A673 (cell line): ENCODE measurements around the gene EMP1. TPM values are rescaled to one million over a fixed set of nuclear protein-coding genes. Genes with fewer than 3 reads are reported as not detected.

ENCODE experiments used
- BruUV-seq: library from RNA; stranded (reverse); fragments of 400-500 nt; replicated peaks from 2 replicates; lab custom pipeline; 2021; lab: Mats Ljungman, UMichigan
- CTCF ChIA-PET: fragments of 300-600 bp; sonication (Branson Sonifier 250); formaldehyde crosslinking; loops from one replicate; lab custom pipeline; 2022; ENCODE audit warnings: antibody characterized with exemption; lab: Charles Lee
- POLR2A ChIA-PET: fragments of 300-600 bp; sonication (Branson Sonifier 250); formaldehyde crosslinking; loops from one replicate; lab custom pipeline; 2022; ENCODE audit warnings: antibody characterized with exemption; ENCODE audit not compliant: low non-redundant PET; lab: Charles Lee
- DNase-seq: peaks from one replicate; pipeline ENCODE4 v3.0.0-alpha.2; 2015; ENCODE audit warnings: low spot score
- H3K27ac ChIP-seq: fragments of 200-600 bp; sonication (generic); 2 replicates; pipeline ENCODE4 v1.5.1; 2016; ENCODE audit warnings: mixed run types, low read depth, mild to moderate bottlenecking, mixed read lengths, antibody characterized with exemption, low read length; ENCODE audit not compliant: poor library complexity, severe bottlenecking
- H3K27me3 ChIP-seq: fragments of 200-600 bp; sonication (generic); replicated peaks from 2 replicates; pipeline ENCODE4 v1.6.1; 2017; ENCODE audit warnings: mixed run types, low read depth, mild to moderate bottlenecking, mixed read lengths, antibody characterized with exemption, low read length; ENCODE audit not compliant: insufficient read depth, poor library complexity
- H3K36me3 ChIP-seq: fragments of 200-600 bp; sonication (generic); 2 replicates; pipeline ENCODE4 v1.6.1; 2016; ENCODE audit warnings: mixed run types, mild to moderate bottlenecking, mixed read lengths, antibody characterized with exemption, low read length; ENCODE audit not compliant: insufficient read depth, poor library complexity, severe bottlenecking
- H3K4me1 ChIP-seq: fragments of 200-600 bp; sonication (generic); 2 replicates; pipeline ENCODE4 v1.6.1; 2017; ENCODE audit warnings: mixed run types, mild to moderate bottlenecking, mixed read lengths, antibody characterized with exemption, low read length; ENCODE audit not compliant: insufficient read depth, poor library complexity, severe bottlenecking
- H3K4me3 ChIP-seq: fragments of 200-600 bp; sonication (generic); 2 replicates; pipeline ENCODE4 v1.5.1; 2016; ENCODE audit warnings: low read depth, mixed run types, mild to moderate bottlenecking, mixed read lengths, low read length; ENCODE audit not compliant: poor library complexity, severe bottlenecking
- H3K9me3 ChIP-seq: fragments of 200-600 bp; sonication (generic); 2 replicates; pipeline ENCODE4 v1.6.1; 2016; ENCODE audit warnings: mixed run types, low read depth, mild to moderate bottlenecking, mixed read lengths, antibody characterized with exemption, low read length; ENCODE audit not compliant: poor library complexity, severe bottlenecking
- EZH2 ChIP-seq: fragments of 200-600 bp; sonication (generic); IDR thresholded peaks from 2 replicates; pipeline ENCODE4 v1.6.1; 2017; ENCODE audit warnings: borderline replicate concordance, low read depth, mild to moderate bottlenecking, mixed read lengths, antibody characterized with exemption, low read length; ENCODE audit not compliant: poor library complexity, severe bottlenecking
- intact Hi-C: fragments of 100-400 bp; cut with micrococcal nuclease; formaldehyde crosslinking; loops from one replicate; pipeline ENCODE4 v1.10.0; 2022; ENCODE audit not compliant: unreplicated experiment
- total RNA-seq: library from RNA; stranded (reverse); gene quantifications from 2 replicates; pipeline ENCODE4 v1.2.3, GENCODE V29; 2021
- TF ChIP-seq, protein P1 (sequence below): fragments of 300-800, 200-600 bp; sonication (generic); conservative IDR thresholded peaks from 2 replicates; pipeline ENCODE4 v1.5.1; 2017; ENCODE audit warnings: low read depth, mild to moderate bottlenecking, antibody characterized with exemption, low read length, moderate library complexity, mixed read lengths

EMP1 gene
- total RNA-seq, 1 experiment from 2014 or later: 66.5 TPM

DNA sequence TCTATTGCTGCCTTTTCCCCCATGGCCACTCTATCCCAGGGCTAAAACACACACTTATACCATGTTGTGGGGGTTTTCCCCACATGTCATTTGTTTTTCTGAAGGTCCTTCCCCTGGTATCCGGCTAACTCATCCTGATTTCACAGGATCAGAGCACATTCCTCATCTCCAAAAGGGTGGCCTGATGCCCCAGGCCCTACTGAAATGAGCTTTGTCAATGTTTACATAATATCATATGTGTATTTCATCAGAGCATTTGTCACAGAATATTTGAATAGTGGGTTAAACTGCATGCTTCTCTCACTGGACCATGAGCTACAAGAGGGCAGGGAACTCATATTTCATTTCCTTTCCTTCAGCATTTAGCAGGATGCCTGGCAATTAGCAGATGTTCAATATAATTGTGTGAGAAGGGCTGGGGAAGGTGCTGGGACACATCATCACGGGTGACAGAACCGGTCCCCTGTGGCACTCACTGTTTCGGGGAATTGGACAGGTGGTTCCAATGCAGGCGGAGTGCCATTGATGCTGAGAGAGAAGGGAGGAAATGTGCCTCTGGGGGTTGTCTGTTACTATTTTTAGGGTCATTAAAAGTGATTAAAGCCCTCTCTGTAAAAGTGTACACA lies 26.8 kb downstream of the EMP1 start:
- no peak for TF ChIP-seq EZH2
- TF ChIP-seq, protein P1, sequence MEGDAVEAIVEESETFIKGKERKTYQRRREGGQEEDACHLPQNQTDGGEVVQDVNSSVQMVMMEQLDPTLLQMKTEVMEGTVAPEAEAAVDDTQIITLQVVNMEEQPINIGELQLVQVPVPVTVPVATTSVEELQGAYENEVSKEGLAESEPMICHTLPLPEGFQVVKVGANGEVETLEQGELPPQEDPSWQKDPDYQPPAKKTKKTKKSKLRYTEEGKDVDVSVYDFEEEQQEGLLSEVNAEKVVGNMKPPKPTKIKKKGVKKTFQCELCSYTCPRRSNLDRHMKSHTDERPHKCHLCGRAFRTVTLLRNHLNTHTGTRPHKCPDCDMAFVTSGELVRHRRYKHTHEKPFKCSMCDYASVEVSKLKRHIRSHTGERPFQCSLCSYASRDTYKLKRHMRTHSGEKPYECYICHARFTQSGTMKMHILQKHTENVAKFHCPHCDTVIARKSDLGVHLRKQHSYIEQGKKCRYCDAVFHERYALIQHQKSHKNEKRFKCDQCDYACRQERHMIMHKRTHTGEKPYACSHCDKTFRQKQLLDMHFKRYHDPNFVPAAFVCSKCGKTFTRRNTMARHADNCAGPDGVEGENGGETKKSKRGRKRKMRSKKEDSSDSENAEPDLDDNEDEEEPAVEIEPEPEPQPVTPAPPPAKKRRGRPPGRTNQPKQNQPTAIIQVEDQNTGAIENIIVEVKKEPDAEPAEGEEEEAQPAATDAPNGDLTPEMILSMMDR: no peak
- BruUV-seq: no TSS peak
- POLR2A ChIA-PET: interaction anchor here (0.6 kb wide), 1 partner anchor 376 kb away, joined by 3 read pairs; no protein-coding TSS in a partner anchor
- CTCF ChIA-PET: interaction anchor here (0.5 kb wide), 1 partner anchor 498 kb away, joined by 4 read pairs; no protein-coding TSS in a partner anchor
- DNase-seq: no peak
- no peaks in the 10 kb centered on the region for H3K4me1 ChIP-seq
- intact Hi-C loops: no loop called here
- H3K27me3 ChIP-seq: no peaks in the 10 kb centered on the region
- no peak overlapping the region for H3K4me3 ChIP-seq
- H3K9me3 ChIP-seq: no peaks in the 10 kb centered on the region
- H3K27ac ChIP-seq: no peak overlapping the region
- H3K36me3 ChIP-seq: no peaks in the 10 kb centered on the region

DNA sequence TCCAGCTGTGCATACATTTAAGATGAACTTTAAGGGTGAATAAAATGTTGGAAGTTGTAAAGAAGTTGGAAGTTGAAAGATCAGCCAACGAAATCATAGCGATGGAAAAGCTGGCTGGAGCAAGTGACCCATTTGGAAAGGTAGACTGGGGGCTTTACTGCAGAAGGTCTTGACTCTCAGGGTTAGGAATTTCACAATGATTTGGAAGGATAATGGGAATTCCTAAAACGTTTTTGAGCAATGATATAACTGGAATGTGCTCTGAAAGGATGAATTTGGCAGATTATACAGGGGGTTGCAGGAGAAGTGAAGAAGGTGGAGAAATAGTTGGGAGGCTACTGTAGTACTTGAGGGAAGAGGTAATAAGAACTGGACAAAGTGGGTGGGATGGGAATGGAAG lies 27.4 kb downstream of the EMP1 start:
- TF ChIP-seq EZH2: no peak
- TF ChIP-seq, protein P1: no peak
- ChIA-PET CTCF (interaction anchor here (0.5 kb wide), 1 partner anchor 499 kb away, joined by 4 read pairs; no protein-coding TSS in a partner anchor), POLR2A (interaction anchor here (0.6 kb wide), 1 partner anchor 376 kb away, joined by 3 read pairs; no protein-coding TSS in a partner anchor)
- Histone ChIP-seq H3K27ac (no peak overlapping the region), H3K27me3 (no peaks in the 10 kb centered on the region), H3K4me1 (no peaks in the 10 kb centered on the region), H3K4me3 (no peak overlapping the region), H3K9me3 (no peaks in the 10 kb centered on the region), H3K36me3 (no peaks in the 10 kb centered on the region)
- DNase-seq: no peak
- BruUV-seq: no TSS peak
- intact Hi-C loops: no loop called here

- Histone ChIP-seq H3K27ac (no peak overlapping the region), H3K27me3 (no peaks in the 10 kb centered on the region), H3K9me3 (no peaks in the 10 kb centered on the region), H3K4me3 (no peak overlapping the region), H3K4me1 (no peaks in the 10 kb centered on the region), H3K36me3 (no peaks in the 10 kb centered on the region)
- ChIA-PET POLR2A (interaction anchor here (0.6 kb wide), 1 partner anchor 1061 kb away, joined by 4 read pairs; no protein-coding TSS in a partner anchor), CTCF (no interaction called here)
- BruUV-seq: no TSS peak
- no peak for TF ChIP-seq EZH2
- TF ChIP-seq, protein P1: no peak
- DNase-seq: no peak
- intact Hi-C loops: no loop called here
Measured at GRCh38 chr12:13227191-13227590, 30.7 kb downstream of the EMP1 start.
